Measurements from ENCODE around the gene PDE6D.
"Not testable (repeated sequence)": the region's sequence is repeated elsewhere in the genome, so short reads cannot be mapped to it uniquely, and the experiment has no call there.

PDE6D gene

GRCh38 chr2:231715988-231716616 lies 65.0 kb downstream of the PDE6D start:
- no peak for TF ChIP-seq CTCF (IDR thresholded peaks at IDR 0.05; ENCODE audit: low read depth, low read length)
- no peak overlapping the region for H3K4me3 ChIP-seq (ENCODE audit: low read depth, low read length)

GRCh38 chr2:231715499-231715837 lies 65.6 kb downstream of the PDE6D start:
- no peak overlapping the region for H3K4me3 ChIP-seq (ENCODE audit: low read depth, low read length)
- no peak; the same call in 1 of the 2 replicates for TF ChIP-seq CTCF (IDR thresholded peaks at IDR 0.05; ENCODE audit: low read depth, low read length)

GRCh38 chr2:231714639-231715498 lies 66.2 kb downstream of the PDE6D start:
- H3K4me3 ChIP-seq (ENCODE audit: low read depth, low read length) = no peak overlapping the region
- peak; percentile 78 for TF ChIP-seq CTCF (IDR thresholded peaks at IDR 0.05; ENCODE audit: low read depth, low read length)

- H3K4me3 ChIP-seq (ENCODE audit: low read depth, low read length) = no peak overlapping the region
- TF ChIP-seq CTCF (IDR thresholded peaks at IDR 0.05; ENCODE audit: low read depth, low read length) = peak; percentile 88
Observed at GRCh38 chr2:231713730-231714638, 67.1 kb downstream of the PDE6D start.

- not testable (repeated sequence) for H3K4me3 ChIP-seq (ENCODE audit: low read depth, low read length)
Observed at GRCh38 chr2:231713406-231713729, 67.7 kb downstream of the PDE6D start.

- H3K4me3 ChIP-seq (ENCODE audit: low read depth, low read length) = not testable (repeated sequence)
Observed at GRCh38 chr2:231712451-231713021, 68.5 kb downstream of the PDE6D start.

- H3K4me3 ChIP-seq (ENCODE audit: low read depth, low read length) = peak overlapping the region; percentile 95
- no peak for TF ChIP-seq CTCF (IDR thresholded peaks at IDR 0.05; ENCODE audit: low read depth, low read length)
Observed at GRCh38 chr2:231711677-231712450, 69.2 kb downstream of the PDE6D start.

Data from WI38 (cell line).